GM21390 (cell line): ENCODE measurements around the gene CMPK1.

ENCODE experiments used
- ATAC-seq: cut with Tn5 transposase; IDR thresholded peaks from one replicate; pipeline ENCODE4 v1.9.1; 2021; ENCODE audit not compliant: unreplicated experiment

CMPK1 gene

GRCh38 chr1:47418681-47419325, 85.2 kb downstream of the CMPK1 start:
- ATAC-seq = no peak

GRCh38 chr1:47420547-47420946, 87.0 kb downstream of the CMPK1 start:
- ATAC-seq = no peak

- ATAC-seq = no peak
Observed at GRCh38 chr1:47423872-47424271, 90.3 kb downstream of the CMPK1 start.

GRCh38 chr1:47424336-47424982, 90.9 kb downstream of the CMPK1 start:
- ATAC-seq = no peak
